GM18519 (cell line): ENCODE measurements around the gene THUMPD1.
A peak's percentile ranks its signal among the peaks of the same experiment; 100 is the strongest.
"Not testable (repeated sequence)": the region's sequence is repeated elsewhere in the genome, so short reads cannot be mapped to it uniquely, and the experiment has no call there.

ENCODE experiments used
- ATAC-seq: cut with Tn5 transposase; IDR thresholded peaks from one replicate; pipeline ENCODE4 v1.9.1; 2021; ENCODE audit warnings: mild to moderate bottlenecking, moderate library complexity; ENCODE audit not compliant: unreplicated experiment, low FRiP score

THUMPD1 gene

DNA sequence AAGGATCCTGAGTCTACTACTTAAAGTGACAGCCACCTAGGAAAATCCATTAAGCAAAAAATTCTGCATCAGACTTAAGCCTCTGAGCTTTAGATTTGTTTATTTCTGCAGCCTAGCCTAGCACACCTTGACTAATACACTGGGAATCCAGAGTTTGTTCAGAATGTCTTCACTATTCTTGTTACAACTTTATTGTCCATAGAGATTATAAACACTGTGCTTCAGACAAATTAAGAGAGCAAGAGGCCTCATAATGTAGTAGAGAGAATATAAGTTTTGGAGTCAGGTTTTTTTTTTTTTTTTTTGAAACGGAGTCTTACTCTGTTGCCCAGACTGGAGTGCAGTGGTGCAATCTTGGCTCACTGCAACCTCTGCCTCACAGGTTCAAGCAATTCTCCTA, 8.9 kb upstream of the THUMPD1 start:
- no peak for ATAC-seq

DNA sequence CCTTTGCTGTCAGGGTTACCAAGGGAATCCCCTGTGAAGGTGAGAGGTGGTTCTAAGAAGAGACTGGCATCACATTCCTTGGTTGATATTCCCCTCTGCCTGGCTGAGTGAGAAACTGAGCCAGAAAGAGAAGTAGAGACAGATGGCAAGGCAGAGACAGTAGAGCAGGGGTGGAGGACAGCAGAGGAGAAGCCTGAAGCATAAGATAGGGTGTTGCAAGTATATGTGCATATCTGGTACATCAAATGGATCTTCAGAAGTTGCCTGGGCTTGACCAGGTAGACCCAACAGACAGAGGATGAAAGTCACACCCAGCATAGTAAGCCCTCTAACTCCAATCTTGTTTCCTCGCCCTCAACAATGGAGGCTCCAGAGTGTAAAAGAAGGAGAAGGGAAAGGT, 7.9 kb upstream of the THUMPD1 start:
- ATAC-seq: no peak

DNA sequence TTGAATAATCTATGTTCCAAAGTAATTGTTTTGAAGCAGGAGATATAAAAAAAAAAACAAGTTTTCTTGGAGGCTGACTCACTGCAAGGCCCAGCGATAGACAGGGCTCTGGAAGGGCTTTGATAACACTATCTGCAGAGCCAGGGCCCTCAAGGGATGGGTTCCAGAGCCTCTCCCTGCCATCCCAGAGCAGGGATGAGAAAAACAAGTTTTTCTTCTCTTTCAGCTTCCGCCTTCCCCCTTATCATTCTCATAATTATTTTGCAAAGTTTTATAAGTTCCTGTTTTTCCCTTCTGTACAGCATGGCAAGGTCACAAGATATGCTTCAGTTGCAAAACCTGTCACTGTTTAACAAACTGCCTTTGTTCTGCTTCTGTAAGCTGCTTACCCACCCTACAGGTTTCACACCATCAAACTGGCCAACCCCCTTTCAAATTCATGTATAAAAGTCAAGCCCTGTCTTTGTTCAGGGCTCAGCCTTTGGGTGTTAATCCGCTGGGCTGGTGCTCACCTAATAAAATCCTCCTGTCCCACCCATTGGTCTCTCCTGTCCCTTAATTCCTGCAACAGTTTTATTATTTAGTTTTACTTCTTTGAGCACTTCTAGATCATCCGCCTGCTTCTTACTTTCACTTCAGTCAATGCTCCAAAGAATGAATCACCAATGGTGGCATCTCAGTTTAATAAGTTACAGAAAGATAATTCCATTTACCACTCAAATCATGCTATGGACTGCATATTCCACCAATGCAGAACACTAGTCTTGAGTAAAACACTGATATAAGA, 5.6 kb upstream of the THUMPD1 start:
- no peak for ATAC-seq

DNA sequence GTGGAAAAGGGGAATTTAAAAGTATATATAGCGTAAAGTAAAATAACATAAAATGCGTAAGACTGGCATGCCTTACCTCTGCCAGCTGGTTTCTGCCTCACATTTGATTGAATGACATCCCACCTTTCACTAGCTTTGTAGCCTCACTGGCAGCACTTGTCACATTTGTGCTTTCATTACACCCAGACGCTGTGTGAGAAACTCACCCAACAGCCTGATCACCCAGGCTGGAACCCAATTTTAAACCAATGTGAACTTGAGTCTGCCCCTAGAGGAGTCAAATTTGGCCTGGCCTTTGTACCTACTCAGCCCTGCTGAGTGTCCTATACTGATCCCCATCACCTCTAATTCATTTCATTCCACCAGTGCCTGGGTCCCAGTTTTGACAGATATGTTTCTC, 4.8 kb upstream of the THUMPD1 start:
- ATAC-seq: no peak

DNA sequence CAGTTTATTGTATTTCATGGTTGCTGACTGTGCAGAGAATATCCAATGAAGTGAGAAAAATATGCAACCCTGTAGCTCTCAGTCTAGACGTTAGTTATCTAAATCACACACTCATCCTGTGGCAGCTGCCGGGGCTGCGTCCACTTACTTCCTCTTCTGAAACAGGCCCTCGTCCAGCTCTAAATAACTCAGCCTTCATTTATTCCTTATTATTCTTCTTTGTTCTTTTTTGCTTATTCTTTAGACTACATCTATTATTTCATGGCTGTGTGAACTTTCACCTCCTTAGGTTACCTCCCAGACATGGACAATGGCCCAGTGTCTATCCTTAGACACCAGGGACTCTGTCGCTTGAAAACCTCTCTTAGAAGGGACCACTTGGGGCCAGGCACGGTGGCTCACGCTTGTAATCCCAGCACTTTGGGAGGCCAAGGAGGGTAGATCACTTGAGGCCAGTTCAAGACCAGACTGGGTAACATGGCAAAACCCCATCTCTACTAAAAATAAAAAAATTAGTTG, 3.4 kb upstream of the THUMPD1 start:
- no peak for ATAC-seq

DNA sequence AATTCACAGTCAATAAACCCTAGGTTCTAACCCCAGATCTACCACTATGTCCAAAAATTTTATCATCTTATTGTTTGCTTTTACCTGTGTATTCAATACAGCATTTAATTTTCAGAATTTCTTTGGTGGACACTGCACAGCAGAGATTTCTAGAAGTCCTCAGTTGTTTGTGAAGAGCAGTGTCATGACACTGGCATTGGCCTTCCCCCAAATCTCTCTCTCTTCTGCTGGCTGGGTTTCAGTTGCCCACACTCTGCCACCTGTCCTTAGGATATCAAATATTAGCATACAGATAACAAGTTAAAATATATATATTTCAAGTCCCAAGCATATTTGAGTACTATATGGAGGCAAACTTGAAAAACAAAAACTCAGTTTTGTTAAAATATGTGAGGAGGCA, 2.0 kb upstream of the THUMPD1 start:
- no peak for ATAC-seq

DNA sequence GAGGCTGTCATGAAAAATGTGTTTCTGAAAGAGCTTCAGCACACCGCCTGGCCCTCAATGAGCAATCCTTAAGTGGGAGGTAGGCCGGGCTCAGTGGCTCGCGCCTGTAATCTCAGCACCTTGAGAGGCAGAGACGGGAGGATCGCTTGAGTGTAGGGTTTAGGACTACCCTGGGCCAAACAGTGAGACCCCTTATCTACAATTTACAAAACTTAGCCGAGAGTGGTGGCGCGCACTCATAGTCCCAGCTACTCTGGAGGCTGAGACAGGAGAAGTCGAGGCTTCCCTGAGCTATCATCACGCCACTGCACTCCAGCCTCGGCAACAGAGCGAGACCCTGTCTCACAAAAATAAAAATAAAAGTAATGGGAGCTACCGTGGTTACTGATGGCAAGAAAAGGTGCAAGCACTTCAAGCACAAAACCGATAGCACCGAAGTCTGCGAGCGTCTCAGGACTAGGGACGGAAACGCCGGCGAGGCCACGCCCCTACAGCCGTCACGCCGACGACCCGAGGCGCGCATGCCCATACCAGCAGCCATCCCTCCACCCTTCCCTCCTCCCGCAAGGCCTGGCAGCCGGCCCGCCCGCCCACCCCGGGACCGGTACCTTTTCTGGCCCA, 607 bp downstream of the THUMPD1 start:
- ATAC-seq: peak; percentile 50

DNA sequence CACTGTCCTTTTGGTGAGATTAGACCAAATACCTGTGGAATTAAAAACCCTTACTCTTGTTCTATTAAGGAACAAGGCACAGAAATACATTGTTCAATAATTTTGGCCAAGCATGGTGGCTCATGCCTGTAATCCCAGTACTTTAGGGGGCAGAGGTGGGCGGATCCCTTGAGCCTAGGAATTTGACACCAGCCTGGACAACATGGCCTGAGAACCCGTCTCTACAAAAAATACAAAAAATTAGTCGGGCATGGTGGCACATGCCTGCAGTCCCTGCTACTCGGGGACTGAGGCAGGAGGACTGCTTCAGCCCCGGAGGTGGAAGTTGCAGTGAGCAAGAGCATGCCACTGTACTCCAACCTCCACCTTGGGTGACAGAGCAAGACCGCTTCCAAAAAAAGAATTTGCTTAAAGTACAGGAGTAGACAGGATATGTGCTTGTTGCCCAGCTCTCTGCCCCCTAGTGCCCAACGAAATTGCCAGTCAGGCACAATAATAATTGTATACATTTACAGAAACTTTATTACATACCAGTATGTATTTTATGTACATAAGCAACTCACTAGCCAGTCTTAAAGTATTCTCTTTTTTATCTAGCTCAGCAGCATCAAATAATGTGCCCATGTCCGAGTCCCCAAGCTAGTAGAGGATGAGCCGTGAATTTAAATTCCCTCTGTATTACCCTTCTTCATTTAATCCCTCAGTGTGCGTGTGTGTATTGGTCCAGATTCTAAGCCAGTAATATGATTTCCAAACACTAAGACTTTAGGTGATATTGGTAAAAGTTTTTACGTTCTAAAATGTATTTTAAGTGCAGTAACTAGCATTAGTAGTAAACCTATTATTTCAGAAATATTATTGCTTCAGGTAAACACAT, 1.4 kb downstream of the THUMPD1 start:
- ATAC-seq: no peak

DNA sequence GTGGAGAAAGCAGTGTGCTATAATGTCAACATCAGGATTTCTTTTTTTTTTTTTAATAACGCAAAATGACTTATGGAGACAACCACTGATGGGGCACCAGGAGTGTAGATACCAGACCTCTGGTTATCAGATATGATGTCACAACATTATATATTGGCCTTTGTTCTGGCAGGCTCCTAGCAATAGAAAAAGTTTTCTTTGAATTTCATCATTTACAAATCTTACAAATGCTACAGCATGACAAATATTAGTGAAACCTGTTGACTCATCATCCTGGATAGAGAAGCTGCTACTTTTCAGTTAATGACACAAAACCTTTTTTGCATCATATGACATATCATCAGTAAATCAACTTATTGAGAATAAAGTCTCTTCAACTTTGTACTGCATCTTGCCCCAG, 6.1 kb downstream of the THUMPD1 start:
- no peak for ATAC-seq

DNA sequence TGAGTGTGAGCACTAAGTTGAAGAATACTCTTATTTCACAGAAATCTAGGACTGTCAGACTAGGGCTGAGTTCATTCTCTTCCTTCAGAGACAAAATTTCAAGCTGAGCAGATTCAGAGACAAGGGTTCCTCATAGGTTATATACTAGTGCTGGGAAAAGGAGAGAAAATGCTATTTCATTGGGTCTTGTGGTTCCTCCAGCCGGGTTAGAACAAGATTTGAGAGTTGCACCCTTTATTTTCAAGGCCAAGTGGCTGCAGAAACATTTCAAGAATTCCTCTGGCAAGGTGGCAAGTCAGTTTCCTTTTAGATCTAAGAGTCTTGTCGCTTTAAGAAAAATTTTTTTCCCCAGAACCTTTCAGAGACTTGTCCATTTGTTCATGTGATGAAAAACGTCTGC, 6.8 kb downstream of the THUMPD1 start:
- ATAC-seq: no peak

DNA sequence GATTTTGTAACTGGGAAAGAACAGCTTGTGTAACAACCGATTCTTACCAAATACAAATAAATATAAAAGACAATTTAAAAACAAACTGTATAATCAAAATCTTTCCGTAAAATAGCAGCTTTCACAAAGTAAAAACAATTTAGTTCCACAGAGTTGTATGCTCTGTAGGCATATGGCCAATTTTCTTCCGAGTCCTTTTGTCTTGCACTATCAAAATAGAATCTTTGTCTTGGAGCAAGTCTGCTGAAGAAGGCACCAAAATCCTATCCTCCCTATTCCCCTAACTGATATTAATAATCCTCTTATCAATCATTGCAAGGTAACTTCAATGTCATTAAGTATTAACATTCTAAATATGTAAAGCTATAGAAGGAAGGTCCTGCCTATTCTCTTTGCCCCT, 7.6 kb downstream of the THUMPD1 start:
- no peak for ATAC-seq

DNA sequence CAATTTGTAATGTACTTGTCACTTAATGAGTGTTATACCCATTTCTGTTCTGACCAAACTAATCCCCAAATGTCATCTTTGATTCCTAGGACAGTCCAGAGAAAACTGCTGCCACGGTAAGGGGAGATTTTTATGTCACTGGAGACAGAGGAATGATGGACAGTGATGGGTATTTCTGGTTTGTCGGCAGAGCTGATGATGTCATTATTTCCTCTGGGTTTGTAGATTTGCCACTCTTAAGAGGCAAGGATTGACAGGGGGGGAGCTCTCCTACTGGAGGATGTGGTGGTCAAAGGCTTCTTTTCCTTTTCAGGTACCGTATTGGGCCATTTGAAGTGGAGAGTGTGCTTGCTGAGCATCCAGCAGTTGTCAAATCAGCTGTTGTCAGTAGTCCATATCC, 12.5 kb downstream of the THUMPD1 start:
- no peak for ATAC-seq

DNA sequence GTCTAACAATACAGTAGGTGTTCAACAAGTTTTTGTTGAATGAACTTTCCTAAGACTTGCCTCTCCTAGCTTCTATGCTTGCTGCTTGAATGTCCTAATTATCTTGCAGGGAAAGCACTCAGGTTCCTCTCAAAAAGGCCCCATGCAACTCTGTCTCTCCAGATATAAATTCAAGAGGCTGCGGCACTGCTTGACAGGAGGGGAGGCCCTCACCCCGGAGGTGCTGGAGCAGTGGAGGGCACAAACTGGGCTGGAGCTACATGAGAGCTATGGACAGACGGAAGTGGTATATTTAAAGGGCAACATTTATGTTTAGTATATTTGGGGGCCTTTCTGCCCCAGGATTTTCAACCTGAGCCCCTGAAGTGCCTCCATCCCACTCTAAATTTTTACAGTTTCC, 14.4 kb downstream of the THUMPD1 start:
- no peak for ATAC-seq

DNA sequence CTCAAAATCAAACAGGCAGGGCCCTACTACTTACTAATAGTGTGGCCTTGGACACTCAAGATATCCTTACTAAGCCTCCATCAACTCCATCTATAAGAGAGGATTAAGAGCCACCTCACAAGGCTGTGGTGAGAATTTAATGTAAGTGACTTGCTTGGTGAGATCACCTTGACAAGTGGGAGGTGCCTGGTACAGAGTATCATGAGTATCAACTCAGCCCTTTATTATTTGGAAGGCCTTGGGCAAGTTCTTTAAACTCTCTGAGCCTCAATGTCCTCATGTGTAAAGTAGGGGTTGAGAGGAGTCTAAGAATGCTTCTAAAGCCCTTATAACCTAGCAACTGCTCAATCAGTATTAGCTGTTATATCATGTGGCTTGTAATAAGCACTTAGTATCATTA, 15.0 kb downstream of the THUMPD1 start:
- ATAC-seq: no peak

DNA sequence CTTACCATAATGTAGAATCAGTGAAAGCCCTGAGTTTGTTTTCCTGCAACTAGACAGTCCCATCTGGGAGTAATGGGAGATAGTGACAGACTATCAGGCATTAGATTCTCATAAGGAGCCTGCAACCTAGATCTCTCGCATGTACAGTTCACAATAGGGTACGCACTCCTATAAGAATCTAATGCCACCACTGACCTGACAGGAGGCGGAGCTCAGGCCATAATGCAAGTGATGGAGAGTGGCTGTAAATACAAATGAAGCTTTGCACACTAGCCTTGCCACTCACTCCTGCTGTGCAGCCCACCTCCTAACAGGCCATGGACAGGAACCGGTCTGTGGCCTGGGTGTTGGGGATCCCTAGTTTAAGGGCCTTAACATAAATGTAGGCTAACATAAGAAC, 21.4 kb downstream of the THUMPD1 start:
- ATAC-seq: no peak

DNA sequence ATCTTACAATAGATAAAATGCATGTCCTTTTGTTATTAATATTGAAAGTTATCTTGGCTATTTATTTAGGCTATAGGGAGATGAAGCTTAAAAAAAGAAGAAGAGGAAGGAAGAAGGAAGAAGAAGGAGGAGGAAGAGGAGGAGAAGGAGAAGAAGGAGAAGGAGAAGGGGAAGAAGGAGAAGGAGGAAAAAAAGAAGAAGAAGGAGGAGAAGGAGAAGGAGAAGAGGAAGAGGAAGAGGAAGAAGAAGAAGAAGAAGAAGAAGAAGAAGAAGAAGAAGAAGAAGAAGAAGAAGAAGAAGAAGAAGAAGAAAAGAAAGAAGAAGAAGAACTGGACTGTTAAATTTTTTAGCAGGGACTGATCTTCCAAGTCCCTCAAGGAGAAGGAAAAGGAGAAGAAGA, 23.9 kb downstream of the THUMPD1 start:
- ATAC-seq: not testable (repeated sequence)

DNA sequence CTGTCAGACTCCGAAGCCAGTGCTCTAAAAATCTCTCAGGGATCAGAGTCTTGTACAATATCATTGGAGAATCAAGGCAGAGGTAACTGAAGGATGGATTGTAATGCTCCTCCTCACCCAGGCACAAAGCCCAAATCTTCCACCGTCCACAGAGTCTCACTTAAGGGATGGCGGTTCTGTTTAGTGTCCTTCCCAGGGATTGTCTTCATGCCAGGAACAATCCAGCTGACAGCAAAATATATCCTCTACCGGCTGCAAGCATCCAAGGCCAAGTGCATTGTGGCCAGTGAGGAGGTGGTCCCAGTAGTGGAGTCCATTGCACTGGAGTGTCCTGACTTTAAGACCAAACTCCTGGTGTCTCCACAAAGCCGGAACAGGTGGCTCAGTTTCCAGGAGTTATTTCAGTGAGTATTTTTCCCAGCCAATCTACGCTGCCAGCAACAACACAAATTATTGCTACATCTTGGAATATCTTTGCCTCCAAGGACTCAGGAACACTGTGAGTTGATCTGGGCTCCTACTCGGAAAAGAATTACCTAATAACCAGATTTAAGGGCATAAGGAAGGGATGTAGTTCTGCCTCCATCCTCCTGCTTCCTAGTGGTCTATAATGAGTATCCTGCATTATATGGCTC, 30.2 kb downstream of the THUMPD1 start:
- ATAC-seq: no peak

DNA sequence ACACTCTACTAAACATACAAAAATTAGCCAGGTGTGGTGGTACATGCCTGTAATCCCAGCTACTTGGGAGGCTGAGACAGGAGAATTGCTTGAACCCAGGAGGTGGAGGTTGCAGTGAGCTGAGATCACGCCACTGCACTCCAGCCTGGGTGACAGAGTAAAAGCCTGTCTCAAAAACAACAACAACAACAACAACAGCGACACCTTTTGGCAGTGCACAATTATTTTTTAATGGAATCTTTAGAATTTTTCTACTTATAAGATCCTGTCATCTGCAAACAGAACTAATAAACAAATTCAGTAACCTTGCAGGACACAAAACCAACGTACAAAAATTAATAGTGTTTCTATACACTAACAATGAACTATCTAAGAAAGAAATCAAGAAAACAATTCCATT, 33.5 kb downstream of the THUMPD1 start:
- ATAC-seq: not testable (repeated sequence)

DNA sequence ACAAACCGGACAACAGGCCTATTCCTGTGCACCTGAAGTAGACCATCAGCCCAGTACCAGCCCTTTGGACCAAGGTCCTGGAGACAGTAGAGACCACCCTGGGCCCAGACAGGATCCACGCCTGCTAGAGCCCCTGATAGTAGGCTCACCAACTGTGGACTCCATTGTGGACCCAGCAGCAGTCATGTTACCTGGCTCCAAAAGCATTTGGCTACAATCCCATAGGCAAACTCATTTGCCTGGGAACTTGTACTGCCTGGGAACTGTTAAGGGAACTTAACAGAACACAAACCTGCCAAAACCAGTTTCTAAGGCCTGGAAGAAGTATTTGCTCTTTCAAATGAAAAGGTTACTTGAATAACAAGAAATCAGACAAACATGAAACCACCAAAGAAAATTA, 34.2 kb downstream of the THUMPD1 start:
- ATAC-seq: no peak

DNA sequence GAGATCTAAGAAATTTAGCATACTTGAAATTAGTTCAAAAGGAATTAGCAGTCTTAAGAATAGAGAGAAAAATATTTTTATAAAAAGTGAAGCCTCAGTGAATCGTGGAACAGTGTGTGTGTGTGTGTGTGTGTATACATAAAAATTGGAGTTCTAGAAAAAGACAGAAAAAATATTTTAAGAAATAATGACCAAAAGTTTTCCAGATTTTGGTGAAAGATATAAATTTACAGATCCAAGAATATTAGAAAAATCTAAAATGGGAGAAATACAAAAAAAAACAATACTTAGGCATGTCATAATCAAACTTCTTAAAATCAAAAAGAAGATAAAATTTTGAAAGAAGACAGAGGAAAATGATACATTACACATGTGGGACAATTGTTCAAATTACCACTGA, 35.6 kb downstream of the THUMPD1 start:
- not testable (repeated sequence) for ATAC-seq

DNA sequence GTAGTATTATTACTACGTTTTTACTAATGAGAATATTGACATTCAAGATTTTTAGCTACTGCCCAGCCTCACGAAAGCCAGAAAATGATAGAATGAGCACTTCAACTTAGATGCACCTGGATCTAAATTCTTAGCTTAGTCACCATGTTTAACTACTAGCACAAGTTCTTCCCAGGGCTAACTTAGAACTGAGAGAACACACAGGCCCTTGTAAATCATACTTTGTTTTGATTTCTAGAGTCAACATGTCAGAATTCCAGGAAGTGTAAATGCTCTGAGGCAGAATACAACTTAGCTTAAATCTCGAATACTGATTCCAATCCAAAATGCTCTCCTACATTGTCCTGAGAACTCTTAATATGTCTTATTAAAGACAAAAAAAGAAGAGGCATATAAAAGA, 37.3 kb downstream of the THUMPD1 start:
- ATAC-seq: no peak
